ENCODE measurements around the gene CYP26C1.
"Not testable (repeated sequence)": the region's sequence is repeated elsewhere in the genome, so short reads cannot be mapped to it uniquely, and the experiment has no call there.

CYP26C1 gene

GRCh38 chr10:93098816-93099215 is 38.2 kb downstream of the CYP26C1 start:
- TF ChIP-seq TAF1 (IDR thresholded peaks at IDR 0.05; ENCODE audit: borderline replicate concordance, low read depth, low read length): no peak
- FAIRE-seq (no peak), DNase-seq (ENCODE audit: insufficient read length) (no peak)

GRCh38 chr10:93099670-93100069 is 39.1 kb downstream of the CYP26C1 start:
- no peak for TF ChIP-seq POLR2AphosphoS5 (IDR thresholded peaks at IDR 0.05; ENCODE audit: low read depth, low read length)
- no peak for TF ChIP-seq POLR2A (IDR thresholded peaks at IDR 0.05; ENCODE audit: low read depth, low read length)
- DNase-seq (ENCODE audit: insufficient read length) (no peak), FAIRE-seq (no peak)

GRCh38 chr10:93101148-93101547 is 40.5 kb downstream of the CYP26C1 start:
- not testable (repeated sequence) for DNase-seq (ENCODE audit: insufficient read length); FAIRE-seq

- TF ChIP-seq POLR2A (IDR thresholded peaks at IDR 0.05; ENCODE audit: low read depth, low read length) (no peak), POLR2AphosphoS5 (IDR thresholded peaks at IDR 0.05; ENCODE audit: low read depth, low read length) (no peak), TAF1 (IDR thresholded peaks at IDR 0.05; ENCODE audit: borderline replicate concordance, low read depth, low read length) (no peak)
- FAIRE-seq (no peak), DNase-seq (ENCODE audit: insufficient read length) (no peak)
These were observed 43.4 kb downstream of the CYP26C1 start for GRCh38 chr10:93103953-93104352.

- TF ChIP-seq POLR2A (IDR thresholded peaks at IDR 0.05; ENCODE audit: low read depth, low read length) (no peak), TAF1 (IDR thresholded peaks at IDR 0.05; ENCODE audit: borderline replicate concordance, low read depth, low read length) (no peak), POLR2AphosphoS5 (IDR thresholded peaks at IDR 0.05; ENCODE audit: low read depth, low read length) (no peak)
- FAIRE-seq: peak; percentile 65
- DNase-seq (ENCODE audit: insufficient read length): no peak
These were observed 46.1 kb downstream of the CYP26C1 start for GRCh38 chr10:93106631-93107072.

- TF ChIP-seq TAF1 (IDR thresholded peaks at IDR 0.05; ENCODE audit: borderline replicate concordance, low read depth, low read length) (no peak), POLR2A (IDR thresholded peaks at IDR 0.05; ENCODE audit: low read depth, low read length) (no peak), POLR2AphosphoS5 (IDR thresholded peaks at IDR 0.05; ENCODE audit: low read depth, low read length) (no peak)
- FAIRE-seq (no peak), DNase-seq (ENCODE audit: insufficient read length) (no peak)
These were observed 50.0 kb downstream of the CYP26C1 start for GRCh38 chr10:93110472-93111146.

GRCh38 chr10:93113042-93113441 is 52.4 kb downstream of the CYP26C1 start:
- no peak for FAIRE-seq
- DNase-seq (ENCODE audit: insufficient read length): no peak
- TF ChIP-seq POLR2A (IDR thresholded peaks at IDR 0.05; ENCODE audit: low read depth, low read length) (no peak), TAF1 (IDR thresholded peaks at IDR 0.05; ENCODE audit: borderline replicate concordance, low read depth, low read length) (no peak), POLR2AphosphoS5 (IDR thresholded peaks at IDR 0.05; ENCODE audit: low read depth, low read length) (no peak)

GRCh38 chr10:93115661-93116383 is 55.2 kb downstream of the CYP26C1 start:
- no peak for FAIRE-seq
- peak; percentile 43 for DNase-seq (ENCODE audit: insufficient read length)

More at GRCh38 chr10:93115661-93116383, 55.2 kb downstream of the CYP26C1 start:
- TF ChIP-seq TAF1 (IDR thresholded peaks at IDR 0.05; ENCODE audit: borderline replicate concordance, low read depth, low read length) (no peak), POLR2AphosphoS5 (IDR thresholded peaks at IDR 0.05; ENCODE audit: low read depth, low read length) (no peak), POLR2A (IDR thresholded peaks at IDR 0.05; ENCODE audit: low read depth, low read length) (no peak)
